Sigmoid colon (tissue), 4 donors: ENCODE results near the gene OPRL1.

Source experiments
- CTCF ChIP-seq, 4 experiments: fragments of 450-650 bp in 3 of 4; fragments of 200-600 bp in 1 of 4; IDR thresholded peaks; one replicate each; pipeline ENCODE4 v1.5.1; 2016 to 2019; ENCODE audit warnings: antibody characterized with exemption in 4 of 4, mild to moderate bottlenecking in 3 of 4, moderate library complexity in 2 of 4
- POLR2A ChIP-seq, 2 donors: fragments of 450-650 bp; IDR thresholded peaks; one replicate each; pipeline ENCODE4 v1.6.1; 2016; ENCODE audit warnings: antibody characterized with exemption in 2 of 2, mild to moderate bottlenecking in 2 of 2, moderate library complexity in 2 of 2
- POLR2AphosphoS5 ChIP-seq, 4 donors: sonication (generic); formaldehyde crosslinking; IDR thresholded peaks; one replicate each; pipeline ENCODE4 v1.6.1; 2017; ENCODE audit warnings: antibody characterized with exemption in 4 of 4

DNA sequence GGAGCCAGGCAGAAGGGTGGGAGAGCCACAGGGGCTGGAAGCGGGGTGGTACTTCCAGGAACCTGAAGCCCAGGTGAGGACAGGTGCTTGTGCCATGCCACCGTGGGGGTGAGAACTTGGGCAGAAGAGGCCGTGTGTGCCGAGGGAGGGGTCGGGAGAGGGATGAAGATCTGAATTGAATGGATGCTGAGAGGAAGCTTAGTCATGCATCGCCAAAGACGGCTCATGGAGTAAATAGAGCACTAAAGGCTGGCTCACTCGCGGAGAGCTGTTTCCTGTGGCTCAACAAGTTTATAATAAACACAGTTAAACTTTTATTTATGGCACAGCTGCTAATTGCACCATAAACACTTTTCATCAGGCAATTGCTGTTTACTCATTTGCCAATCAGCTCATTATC, 62.7 kb downstream of the OPRL1 start:
- no peak for TF ChIP-seq CTCF (IDR thresholded peaks at IDR 0.05)
- TF ChIP-seq POLR2AphosphoS5 (IDR thresholded peaks at IDR 0.05): no peak
- no peak for TF ChIP-seq POLR2A (IDR thresholded peaks at IDR 0.05)
